22Rv1 (cell line): Measurements from ENCODE around the gene CDK6.

ENCODE experiments used
- CTCF ChIP-seq: fragments of 450-650 bp; IDR thresholded peaks from 2 replicates; pipeline ENCODE4 v1.5.1; 2017; ENCODE audit warnings: mild to moderate bottlenecking
- ZFX ChIP-seq: fragments of 450-650 bp; IDR thresholded peaks from 2 replicates; pipeline ENCODE4 v1.6.1; 2017; ENCODE audit warnings: antibody characterized with exemption, borderline replicate concordance

DNA sequence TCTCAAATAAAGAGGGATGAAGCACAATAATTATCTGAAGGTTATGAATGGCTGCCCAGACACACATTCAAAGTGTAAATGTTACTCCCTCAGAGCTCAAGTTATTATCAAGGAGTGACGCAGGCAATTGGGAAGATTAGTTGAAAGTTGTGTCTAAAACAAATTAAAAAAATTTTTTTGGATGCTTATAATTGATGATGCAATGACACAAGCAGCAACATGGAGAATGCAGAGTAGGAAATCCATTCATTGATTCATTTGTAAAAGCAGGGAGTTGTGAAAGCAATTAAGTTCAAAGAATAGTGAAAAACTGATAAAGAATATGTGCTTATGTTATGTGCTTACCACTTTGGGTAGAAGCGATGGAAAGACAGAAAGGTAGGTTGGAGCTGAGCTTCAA lies 120.4 kb downstream of the CDK6 start:
- TF ChIP-seq CTCF = no peak
- TF ChIP-seq ZFX = no peak
